Ovary (tissue), 9 donors: ENCODE measurements around the gene TET1. TPM values are rescaled to one million over a fixed set of nuclear protein-coding genes. Genes with fewer than 3 reads are reported as not detected.

Source experiments
- DNase-seq, 5 donors: peaks; one replicate each; pipeline ENCODE4 v3.0.0-alpha.2; 2019 to 2020
- H3K27ac ChIP-seq, 2 donors: fragments of 200-600 bp; one replicate each; pipeline versions ENCODE4 v1.5.1 to v1.8.0; 2019 to 2022
- H3K27me3 ChIP-seq: fragments of 200-600 bp; one replicate; pipeline ENCODE4 v1.8.0; 2022
- H3K36me3 ChIP-seq: fragments of 200-600 bp; sonication (generic); one replicate; pipeline ENCODE4 v1.5.1; 2019
- H3K4me1 ChIP-seq: one replicate; pipeline ENCODE4 v1.8.1; 2013; ENCODE audit warnings: mild to moderate bottlenecking, moderate library complexity; ENCODE audit not compliant: insufficient read depth
- H3K4me3 ChIP-seq: fragments of 200-600 bp; sonication (generic); one replicate; pipeline ENCODE4 v1.5.1; 2017
- H3K9me3 ChIP-seq, 2 donors: fragments of 200-600 bp in 1 of 2; sonication (generic) in 1 of 2; one replicate each; pipeline versions ENCODE4 v1.5.1 to v1.8.1; 2013 to 2019; ENCODE audit warnings: mild to moderate bottlenecking in 1 of 2, moderate library complexity in 1 of 2
- CTCF ChIP-seq, 3 donors: fragments of 450-650 bp in 2 of 3; fragments of 200-600 bp in 1 of 3; IDR thresholded peaks; one replicate each; pipeline versions ENCODE4 v1.5.1 to v1.8.0; 2016 to 2022; ENCODE audit warnings: antibody characterized with exemption in 3 of 3, mild to moderate bottlenecking in 1 of 3
- EP300 ChIP-seq: sonication (generic); formaldehyde crosslinking; IDR thresholded peaks from one replicate; pipeline ENCODE4 v1.6.1; 2017; ENCODE audit warnings: antibody characterized with exemption
- POLR2A ChIP-seq: fragments of 450-650 bp; IDR thresholded peaks from one replicate; pipeline ENCODE4 v1.6.1; 2017; ENCODE audit warnings: antibody characterized with exemption, mild to moderate bottlenecking, moderate library complexity
- WGBS, 3 donors: extraction: QIAGEN DNeasy Blood & Tissue Kit in 1 of 3; methylation state at CpG; one replicate each; pipeline versions ENCODE4 v1.1.5 to v1.1.7; 2013 to 2017; 5-methylcytosine and 5-hydroxymethylcytosine counted together
- intact Hi-C, 4 donors: fragments of 100-400 bp; cut with DNase I; formaldehyde crosslinking; loops; one replicate each; pipeline versions ENCODE4 v1.11.0 to v1.15.1; 2022 to 2023
- polyA plus RNA-seq, 2 donors: library from polyadenylated mRNA; stranded (reverse); fragments of 200-250 nt in 1 of 2; fragments of 350-450 nt in 1 of 2; fragmentation: Illumina TruSeq in 1 of 2; extraction: RNeasy Lipid Tissue Mini Kit (QIAGEN cat#74804) in 1 of 2; gene quantifications; one replicate each; pipeline ENCODE4 v1.2.3, GENCODE V29; 2013 to 2014
- total RNA-seq, 7 donors: library from RNA; depleted of rRNA in 2 of 7; stranded (reverse); fragments of >200 nt in 2 of 7; fragmentation: NEBNext Ultra II Directional in 3 of 7; extraction: Animal tissue kit (Norgen Biotek cat#: 25700) in 3 of 7; gene quantifications; one replicate each; pipeline versions ENCODE4 v1.1.0 to v1.2.4, GENCODE V29; 2016 to 2023
- donor health status: DM: no; HTN: no; CAD: no; lungs with moderate emphysema.
- donor health status: DM: no; HTN: no; CAD: no.
- donor health status: Bipolar disorder and iron deficiency.
- donor health status: DM: yes; HTN: yes; CAD: no.
- donor health status: DM: no; HTN: no; CAD: no.
- donor health status: DM: yes; HTN: yes; CAD: no.

TET1 gene
- total and polyA plus RNA-seq, 9 donors, result 0.69 to 7.0 (median 5.3) TPM

DNA sequence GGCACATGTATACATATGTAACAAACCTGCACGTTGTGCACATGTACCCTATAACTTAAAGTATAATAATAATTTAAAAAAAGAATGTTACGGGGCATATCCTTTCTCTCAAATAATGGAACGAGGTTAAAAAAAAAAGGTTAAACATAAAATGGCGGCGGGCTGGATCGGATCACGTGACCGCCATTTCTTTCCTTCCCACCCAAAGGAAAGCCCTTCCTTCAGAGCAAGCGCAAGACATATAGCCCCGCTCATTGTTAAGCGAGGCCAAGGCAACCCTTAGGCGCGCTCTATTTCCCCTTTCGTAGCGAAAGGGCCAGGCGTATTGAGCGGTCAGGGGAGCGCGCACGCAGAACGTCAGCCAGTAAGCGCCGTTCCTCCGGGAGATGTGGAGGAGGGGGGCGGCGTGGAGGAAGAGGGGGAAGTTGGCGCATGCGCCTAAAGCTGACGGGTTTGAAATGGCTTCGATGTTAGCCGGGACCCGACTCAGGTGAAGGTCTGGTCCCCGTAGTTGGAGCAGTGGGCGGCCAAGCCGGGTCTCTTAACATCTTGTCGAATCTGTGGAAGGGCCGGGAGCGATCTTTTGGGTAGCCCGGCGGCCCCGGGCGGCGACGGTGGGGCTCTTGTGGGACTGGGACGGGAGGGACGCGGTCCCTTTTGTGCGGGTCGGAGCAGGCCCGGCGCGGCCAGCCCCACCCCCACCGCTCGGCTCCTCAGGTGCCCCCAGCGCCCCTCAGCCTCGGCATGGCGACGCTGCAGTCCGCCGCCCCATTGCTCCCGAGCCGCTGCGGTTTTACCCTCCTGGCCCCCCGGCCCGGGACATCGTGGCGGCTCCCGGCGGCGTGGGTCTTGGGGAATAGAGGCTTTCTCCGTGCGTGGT lies 160.9 kb downstream of the TET1 start, which contains the start of gene CCAR1:
CCAR1 (plus strand) TSS at position 447 of the 880 bp plus-strand sequence. CDS start 1,266 bp downstream, outside the sequence.
- TF ChIP-seq CTCF (IDR thresholded peaks at IDR 0.05) (no peak), POLR2A (peak; percentile 88), EP300 (no peak)
- Histone ChIP-seq H3K9me3 (no peaks in the 10 kb centered on the region), H3K36me3 (no peaks in the 10 kb centered on the region), H3K27me3 (no peaks in the 10 kb centered on the region), H3K27ac (peak within 1 kb of the TSS; percentile 94 to 96), H3K4me3 (peak within 1 kb of the TSS; percentile 93), H3K4me1 (peaks cover 4% of the 10 kb centered on the region)
- DNase-seq, result peak; percentile 96 to 98 (median 97)
- intact Hi-C loops, result loop anchor here in 2 of 4 donors (10.0 kb wide), 2 partner anchors 316 to 386 kb away; partner anchors contain the start of genes HNRNPH3 (in 1 of the 2), PBLD (in 1 of the 2) and RUFY2 (in 1 of the 2)
- WGBS, 3 donors, result 0 to 1% (median 0%) methylated on average over 62 to 72 of the region's 72 CpGs

- intact Hi-C loops, result loop anchor here in 2 of 4 donors (10.0 kb wide), 2 partner anchors 317 to 387 kb away; partner anchors contain the start of genes HNRNPH3 (in 1 of the 2), PBLD (in 1 of the 2) and RUFY2 (in 1 of the 2)
- Histone ChIP-seq H3K27ac (peak overlapping the region; percentile 94 to 96), H3K36me3 (no peaks in the 10 kb centered on the region), H3K4me1 (peaks cover 4% of the 10 kb centered on the region), H3K4me3 (peak overlapping the region; percentile 93), H3K9me3 (no peaks in the 10 kb centered on the region), H3K27me3 (no peaks in the 10 kb centered on the region)
- WGBS, 3 donors, result 1% methylated on average over 27 of the region's 27 CpGs
- no peak for TF ChIP-seq POLR2A
- no peak for TF ChIP-seq EP300
- no peak for TF ChIP-seq CTCF (IDR thresholded peaks at IDR 0.05)
- DNase-seq, result no peak
These were observed 161.7 kb downstream of the TET1 start for GRCh38 chr10:68721673-68722335.

DNA sequence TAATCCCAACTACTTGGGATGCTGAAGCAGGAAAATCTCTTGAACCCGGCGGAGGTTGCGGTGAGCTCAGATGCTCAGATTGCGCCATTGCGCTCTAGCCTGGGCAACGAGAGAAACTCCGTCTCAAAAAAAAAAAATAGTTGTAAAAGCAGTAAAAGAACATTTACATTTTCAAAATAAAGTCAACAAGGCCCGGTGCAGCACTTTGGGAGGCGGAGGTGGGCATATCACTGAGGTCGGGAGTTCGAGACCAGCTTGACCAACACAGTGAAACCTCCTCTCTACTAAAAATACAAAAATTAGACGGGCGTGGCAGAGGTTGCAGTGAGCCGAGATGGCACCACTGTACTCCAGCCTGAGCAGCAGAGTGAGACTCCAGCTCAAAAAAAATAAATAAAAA lies 164.9 kb downstream of the TET1 start:
- no peak for DNase-seq
- TF ChIP-seq EP300 (no peak), POLR2A (no peak), CTCF (IDR thresholded peaks at IDR 0.05) (no peak)
- H3K27me3 ChIP-seq, result no peaks in the 10 kb centered on the region
- H3K4me3 ChIP-seq, result no peak overlapping the region
- no peaks in the 10 kb centered on the region for H3K36me3 ChIP-seq
- H3K9me3 ChIP-seq, result no peaks in the 10 kb centered on the region
- H3K27ac ChIP-seq, result no peak overlapping the region
- 92 to 94% (median 92%) methylated on average over 14 of the region's 14 CpGs for WGBS, 3 donors
- intact Hi-C loops, result loop anchor here in 2 of 4 donors (10.0 kb wide), 2 partner anchors 320 to 390 kb away; partner anchors contain the start of genes HNRNPH3 (in 1 of the 2), PBLD (in 1 of the 2) and RUFY2 (in 1 of the 2)
- peaks cover 8% of the 10 kb centered on the region for H3K4me1 ChIP-seq

DNA sequence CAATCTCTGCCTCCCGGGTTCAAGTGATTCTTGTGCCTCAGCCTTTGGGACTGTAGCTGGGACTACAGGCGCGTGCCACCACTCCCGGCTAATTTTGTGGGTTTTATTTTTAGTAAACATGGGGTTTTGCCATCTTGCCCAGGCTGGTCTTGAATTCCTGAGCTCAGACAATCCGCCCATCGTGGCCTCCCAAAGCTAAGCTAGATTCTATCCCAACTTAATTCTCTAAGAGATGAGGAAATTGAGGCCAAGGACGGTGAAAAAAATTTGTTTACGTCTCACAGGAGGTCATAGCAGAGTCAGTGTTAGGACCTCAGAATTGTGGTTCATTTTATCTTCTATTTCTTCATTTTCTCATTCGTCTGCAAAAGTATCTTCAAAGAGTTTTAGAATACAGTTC lies 167.0 kb downstream of the TET1 start:
- no peak overlapping the region for H3K4me3 ChIP-seq
- no peak for DNase-seq
- H3K27me3 ChIP-seq, result no peaks in the 10 kb centered on the region
- H3K27ac ChIP-seq, result no peak overlapping the region
- no peaks in the 10 kb centered on the region for H3K36me3 ChIP-seq
- peaks cover 8% of the 10 kb centered on the region for H3K4me1 ChIP-seq
- intact Hi-C loops, result loop anchor here in 2 of 4 donors (10.0 kb wide), 2 partner anchors 322 to 392 kb away; partner anchors contain the start of genes HNRNPH3 (in 1 of the 2), PBLD (in 1 of the 2) and RUFY2 (in 1 of the 2)
- no peak for TF ChIP-seq EP300
- no peak for TF ChIP-seq CTCF (IDR thresholded peaks at IDR 0.05)
- no peak for TF ChIP-seq POLR2A
- WGBS, 3 donors, result 24 to 60% (median 28%) methylated on average over 9 of the region's 9 CpGs
- no peaks in the 10 kb centered on the region for H3K9me3 ChIP-seq
